Measurements from ENCODE around the gene MZT1. TPM values are rescaled to one million over a fixed set of nuclear protein-coding genes. Genes with fewer than 3 reads are reported as not detected.

MZT1 gene
- total RNA-seq, 4 donors from 2014 or later = 3.9 to 11.2 (median 7.3) TPM

GRCh38 chr13:72686766-72687165 is 40.7 kb downstream of the MZT1 start:
- WGBS, 2 donors = 73 to 78% methylated on average over 3 of the region's 3 CpGs
- Histone ChIP-seq H3K4me3 (replicated peaks in 1 of 3) (no peak overlapping the region), H3K27me3 (no peaks in the 10 kb centered on the region), H3K4me1 (no peaks in the 10 kb centered on the region), H3K27ac (no peak overlapping the region), H3K9me3 (no peaks in the 10 kb centered on the region), H3K36me3 (no peaks in the 10 kb centered on the region)
- no peak for DNase-seq
- TF ChIP-seq, protein P1, sequence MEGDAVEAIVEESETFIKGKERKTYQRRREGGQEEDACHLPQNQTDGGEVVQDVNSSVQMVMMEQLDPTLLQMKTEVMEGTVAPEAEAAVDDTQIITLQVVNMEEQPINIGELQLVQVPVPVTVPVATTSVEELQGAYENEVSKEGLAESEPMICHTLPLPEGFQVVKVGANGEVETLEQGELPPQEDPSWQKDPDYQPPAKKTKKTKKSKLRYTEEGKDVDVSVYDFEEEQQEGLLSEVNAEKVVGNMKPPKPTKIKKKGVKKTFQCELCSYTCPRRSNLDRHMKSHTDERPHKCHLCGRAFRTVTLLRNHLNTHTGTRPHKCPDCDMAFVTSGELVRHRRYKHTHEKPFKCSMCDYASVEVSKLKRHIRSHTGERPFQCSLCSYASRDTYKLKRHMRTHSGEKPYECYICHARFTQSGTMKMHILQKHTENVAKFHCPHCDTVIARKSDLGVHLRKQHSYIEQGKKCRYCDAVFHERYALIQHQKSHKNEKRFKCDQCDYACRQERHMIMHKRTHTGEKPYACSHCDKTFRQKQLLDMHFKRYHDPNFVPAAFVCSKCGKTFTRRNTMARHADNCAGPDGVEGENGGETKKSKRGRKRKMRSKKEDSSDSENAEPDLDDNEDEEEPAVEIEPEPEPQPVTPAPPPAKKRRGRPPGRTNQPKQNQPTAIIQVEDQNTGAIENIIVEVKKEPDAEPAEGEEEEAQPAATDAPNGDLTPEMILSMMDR (IDR thresholded peaks at IDR 0.05) = no peak
- no peak for TF ChIP-seq POLR2A (IDR thresholded peaks at IDR 0.05)
- intact Hi-C loops (cut with DNase I) = no loop called here

- Histone ChIP-seq H3K27ac (no peak overlapping the region), H3K4me3 (replicated peaks in 1 of 3) (no peak overlapping the region), H3K27me3 (no peaks in the 10 kb centered on the region), H3K9me3 (no peaks in the 10 kb centered on the region), H3K4me1 (no peaks in the 10 kb centered on the region), H3K36me3 (no peaks in the 10 kb centered on the region)
- no peak for DNase-seq
- TF ChIP-seq POLR2A (IDR thresholded peaks at IDR 0.05) = no peak
- TF ChIP-seq, protein P1 (IDR thresholded peaks at IDR 0.05) = no peak
- 89 to 92% methylated on average over 1 of the region's 1 CpG for WGBS, 2 donors
- intact Hi-C loops (cut with DNase I) = no loop called here
These were observed 47.1 kb downstream of the MZT1 start for GRCh38 chr13:72680353-72680752.

DNA sequence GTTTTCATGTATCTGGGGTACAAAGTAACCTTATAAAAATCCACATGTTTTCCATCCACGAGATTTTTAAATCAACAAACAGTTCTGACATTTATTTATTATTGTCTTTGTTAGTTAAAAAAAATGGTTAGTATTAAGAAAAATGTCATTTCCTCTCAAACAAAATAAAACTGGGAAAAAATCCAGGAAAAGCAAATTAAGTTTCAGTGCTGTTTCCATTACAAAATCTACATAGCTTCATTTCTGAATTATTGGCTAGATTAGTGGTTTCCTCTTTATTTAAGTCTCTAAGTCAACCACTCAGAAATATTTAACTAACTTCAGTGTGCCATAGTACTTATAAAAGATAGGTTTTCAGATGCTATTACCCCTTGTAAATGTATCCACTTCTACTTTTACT is 49.1 kb downstream of the MZT1 start:
- 47 to 51% methylated on average over 1 of the region's 1 CpG for WGBS, 2 donors
- intact Hi-C loops (cut with DNase I) = no loop called here

GRCh38 chr13:72677431-72677830 is 50.0 kb downstream of the MZT1 start:
- Histone ChIP-seq H3K4me1 (no peaks in the 10 kb centered on the region), H3K27me3 (no peaks in the 10 kb centered on the region), H3K27ac (no peak overlapping the region), H3K9me3 (no peaks in the 10 kb centered on the region), H3K4me3 (replicated peaks in 1 of 3) (no peak overlapping the region), H3K36me3 (no peaks in the 10 kb centered on the region)
- DNase-seq = no peak
- intact Hi-C loops (cut with DNase I) = no loop called here
- TF ChIP-seq, protein P1 (IDR thresholded peaks at IDR 0.05) = no peak
- TF ChIP-seq POLR2A (IDR thresholded peaks at IDR 0.05) = no peak

More for the DNA sequence above, 49.1 kb downstream of the MZT1 start:
- DNase-seq = no peak
- H3K27ac ChIP-seq = no peak overlapping the region
- no peak overlapping the region for H3K4me3 ChIP-seq (replicated peaks in 1 of 3)
- no peaks in the 10 kb centered on the region for H3K9me3 ChIP-seq
- H3K4me1 ChIP-seq = no peaks in the 10 kb centered on the region
- no peaks in the 10 kb centered on the region for H3K27me3 ChIP-seq
- TF ChIP-seq, protein P1 (IDR thresholded peaks at IDR 0.05) = no peak
- no peak for TF ChIP-seq POLR2A (IDR thresholded peaks at IDR 0.05)
- no peaks in the 10 kb centered on the region for H3K36me3 ChIP-seq

DNA sequence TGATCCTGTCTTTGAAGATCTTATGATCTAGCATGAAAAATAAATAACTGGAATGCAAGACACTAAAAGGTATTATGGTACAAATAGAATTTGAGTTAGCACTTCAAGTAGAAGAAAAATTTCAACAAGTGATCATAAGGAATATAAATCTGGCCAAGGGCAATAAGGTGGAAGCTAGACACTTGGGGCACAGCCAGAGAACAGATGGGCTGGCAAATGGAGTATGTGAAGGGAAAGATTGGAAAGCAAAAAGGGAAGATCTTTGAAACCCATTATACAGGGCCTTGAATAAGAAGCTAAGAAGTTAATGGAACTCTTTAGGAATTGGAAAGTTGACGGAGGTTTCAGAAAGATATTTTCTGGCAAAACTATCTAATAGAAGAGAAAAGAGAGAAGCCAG is 61.0 kb downstream of the MZT1 start:
- Histone ChIP-seq H3K4me3 (replicated peaks in 1 of 3) (no peak overlapping the region), H3K36me3 (no peaks in the 10 kb centered on the region), H3K27ac (no peak overlapping the region), H3K4me1 (no peaks in the 10 kb centered on the region), H3K27me3 (no peaks in the 10 kb centered on the region), H3K9me3 (no peaks in the 10 kb centered on the region)
- 90 to 91% methylated on average over 1 of the region's 1 CpG for WGBS, 2 donors
- DNase-seq = no peak
- no peak for TF ChIP-seq POLR2A (IDR thresholded peaks at IDR 0.05)
- TF ChIP-seq, protein P1 (IDR thresholded peaks at IDR 0.05) = no peak
- intact Hi-C loops (cut with DNase I) = no loop called here

Data from thyroid gland (tissue), 4 donors.